ENCODE data around the gene VPS37B.

DNA sequence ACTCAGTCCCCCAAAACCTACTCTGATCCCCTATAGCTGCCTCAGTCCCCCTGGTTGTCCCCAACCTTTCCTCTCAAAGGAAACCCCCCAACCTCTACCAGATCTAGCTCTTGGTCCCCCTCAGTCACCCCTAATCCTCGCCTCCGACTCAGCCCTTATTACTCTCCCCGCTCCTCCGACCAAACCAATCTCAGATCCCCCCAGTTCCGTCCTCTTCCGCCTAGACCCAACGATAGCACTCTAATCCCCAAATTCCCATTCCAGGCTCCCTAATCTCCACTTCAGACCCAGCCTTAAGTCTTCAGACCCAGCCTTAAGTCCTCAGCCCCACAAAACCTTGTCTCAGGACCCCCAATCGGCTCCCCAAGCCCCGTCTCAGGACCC, 612 bp downstream of the VPS37B start:
- TF ChIP-seq, protein P1, sequence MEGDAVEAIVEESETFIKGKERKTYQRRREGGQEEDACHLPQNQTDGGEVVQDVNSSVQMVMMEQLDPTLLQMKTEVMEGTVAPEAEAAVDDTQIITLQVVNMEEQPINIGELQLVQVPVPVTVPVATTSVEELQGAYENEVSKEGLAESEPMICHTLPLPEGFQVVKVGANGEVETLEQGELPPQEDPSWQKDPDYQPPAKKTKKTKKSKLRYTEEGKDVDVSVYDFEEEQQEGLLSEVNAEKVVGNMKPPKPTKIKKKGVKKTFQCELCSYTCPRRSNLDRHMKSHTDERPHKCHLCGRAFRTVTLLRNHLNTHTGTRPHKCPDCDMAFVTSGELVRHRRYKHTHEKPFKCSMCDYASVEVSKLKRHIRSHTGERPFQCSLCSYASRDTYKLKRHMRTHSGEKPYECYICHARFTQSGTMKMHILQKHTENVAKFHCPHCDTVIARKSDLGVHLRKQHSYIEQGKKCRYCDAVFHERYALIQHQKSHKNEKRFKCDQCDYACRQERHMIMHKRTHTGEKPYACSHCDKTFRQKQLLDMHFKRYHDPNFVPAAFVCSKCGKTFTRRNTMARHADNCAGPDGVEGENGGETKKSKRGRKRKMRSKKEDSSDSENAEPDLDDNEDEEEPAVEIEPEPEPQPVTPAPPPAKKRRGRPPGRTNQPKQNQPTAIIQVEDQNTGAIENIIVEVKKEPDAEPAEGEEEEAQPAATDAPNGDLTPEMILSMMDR (IDR thresholded peaks at IDR 0.05; ENCODE audit: low read length): no peak
- TF ChIP-seq EZH2 (optimal IDR thresholded peaks at IDR 0.05; ENCODE audit: low read depth, low read length): no peak
